Measurements from ENCODE around the gene PTPRT.
"Not testable (repeated sequence)": the region's sequence is repeated elsewhere in the genome, so short reads cannot be mapped to it uniquely, and the experiment has no call there.

Gene PTPRT

DNA sequence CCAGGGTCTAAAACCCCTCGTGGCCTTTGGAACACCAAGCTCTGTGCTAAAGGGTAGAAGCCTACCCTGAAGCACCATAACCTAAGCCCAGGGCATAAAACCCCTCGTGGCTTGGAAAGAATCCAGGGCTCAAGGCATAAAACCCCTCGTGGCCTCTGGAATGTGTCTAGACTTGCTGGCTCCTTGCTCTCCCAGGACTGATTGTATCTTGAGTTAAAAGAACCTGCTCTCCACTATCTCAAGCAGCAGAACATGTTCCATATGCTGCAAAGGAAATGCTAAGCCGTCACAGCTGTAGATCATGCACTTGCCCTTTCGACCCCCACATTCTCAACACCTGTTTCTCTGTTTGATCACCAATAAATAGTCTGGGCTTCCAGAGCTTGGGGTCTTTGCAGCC, 288.9 kb downstream of the PTPRT start:
- not testable (repeated sequence) for FAIRE-seq

DNA sequence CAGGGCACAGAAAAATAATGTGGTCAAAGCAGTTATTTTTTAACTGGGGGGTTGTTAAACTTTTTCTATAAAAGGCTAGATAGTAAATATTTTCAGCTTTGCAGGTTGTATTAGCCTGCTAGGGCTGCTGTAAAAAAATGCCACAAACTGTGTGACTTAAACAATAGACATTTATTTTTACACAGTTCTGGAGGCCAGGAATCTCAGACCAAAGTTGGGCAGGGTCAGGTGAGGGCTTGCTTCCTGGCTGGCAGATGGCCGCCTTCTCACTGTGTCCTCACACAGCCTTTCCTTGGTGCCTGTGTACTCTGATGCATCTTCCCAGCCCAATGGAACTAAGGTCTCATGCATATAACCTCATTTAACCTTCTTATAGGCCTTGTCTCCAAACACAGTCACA, 294.7 kb downstream of the PTPRT start:
- no peak for FAIRE-seq

DNA sequence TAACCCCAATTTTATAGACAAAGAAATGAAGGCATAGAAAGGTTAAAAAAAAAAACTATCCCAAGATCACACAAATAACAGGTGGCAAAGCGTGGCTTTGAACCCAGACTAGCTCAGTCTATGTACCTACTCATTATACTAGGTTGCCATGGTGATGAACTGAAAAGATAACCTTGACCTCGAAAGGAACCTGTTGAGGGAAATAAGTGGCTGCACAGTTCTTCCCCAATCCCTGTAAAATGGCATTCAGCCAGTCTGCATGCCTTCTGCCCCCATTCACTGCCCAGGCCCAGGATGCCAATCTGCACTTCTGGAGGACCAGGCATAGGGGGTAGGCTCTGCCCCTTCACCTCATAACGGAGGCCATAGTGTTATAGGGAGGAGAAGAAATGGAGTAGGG, 295.2 kb downstream of the PTPRT start:
- FAIRE-seq, result no peak

DNA sequence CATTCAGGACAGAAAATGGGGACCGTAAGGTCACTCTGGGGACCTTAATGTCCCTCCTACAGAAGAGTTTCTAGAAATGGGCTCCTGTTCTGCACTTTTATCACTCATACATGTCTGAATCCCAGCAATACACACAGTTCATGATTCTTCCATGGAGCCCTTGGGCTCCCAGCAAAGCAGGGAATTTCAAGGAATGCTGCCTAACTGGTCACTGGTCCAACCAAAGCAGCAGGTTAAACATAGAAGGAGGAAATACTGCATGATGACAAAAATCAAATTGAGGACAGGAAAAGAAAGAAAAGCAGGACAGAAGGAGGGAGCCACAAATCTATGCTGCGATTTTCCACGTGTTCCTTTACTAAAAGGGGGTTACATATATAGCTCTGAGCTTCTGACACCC, 300.2 kb downstream of the PTPRT start:
- no peak for FAIRE-seq

DNA sequence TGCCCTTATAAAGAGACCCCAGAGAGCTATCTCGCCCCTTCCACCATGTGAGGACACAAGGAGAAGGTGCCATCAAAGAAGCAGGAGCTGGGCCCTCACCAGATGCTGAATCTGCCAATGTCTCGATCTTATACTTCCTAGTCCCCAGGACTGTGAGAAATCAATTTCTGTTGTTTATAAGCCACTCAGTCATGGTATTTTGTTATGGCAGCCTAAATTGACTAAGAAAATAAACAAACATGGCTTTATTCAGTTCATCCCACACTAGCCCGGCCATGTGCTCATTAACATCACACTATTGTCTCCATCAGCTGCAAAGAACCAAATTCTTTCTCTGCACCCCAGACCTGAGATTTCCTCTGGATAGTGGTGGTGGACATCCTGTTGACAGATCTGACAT, 302.4 kb downstream of the PTPRT start:
- FAIRE-seq, result no peak

DNA sequence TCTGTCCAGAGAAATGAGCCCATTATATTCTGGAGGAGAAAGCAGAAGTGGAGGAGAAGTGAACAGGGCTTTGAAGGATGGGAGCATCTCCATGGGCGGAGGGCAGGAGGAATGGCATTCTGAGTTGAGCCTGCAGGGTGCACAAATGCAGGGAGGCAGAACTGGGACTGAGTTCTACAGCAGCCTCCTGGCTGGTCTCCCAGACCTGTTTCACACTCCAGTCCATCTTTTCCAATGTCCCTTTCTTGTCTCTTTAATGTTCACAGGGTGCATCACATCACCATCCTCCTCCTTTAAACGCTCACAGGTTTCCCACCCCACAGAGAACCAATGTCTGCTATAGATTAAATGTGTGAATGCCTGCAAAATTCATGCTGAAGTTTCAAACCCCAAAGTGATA, 302.9 kb downstream of the PTPRT start:
- FAIRE-seq, result no peak

DNA sequence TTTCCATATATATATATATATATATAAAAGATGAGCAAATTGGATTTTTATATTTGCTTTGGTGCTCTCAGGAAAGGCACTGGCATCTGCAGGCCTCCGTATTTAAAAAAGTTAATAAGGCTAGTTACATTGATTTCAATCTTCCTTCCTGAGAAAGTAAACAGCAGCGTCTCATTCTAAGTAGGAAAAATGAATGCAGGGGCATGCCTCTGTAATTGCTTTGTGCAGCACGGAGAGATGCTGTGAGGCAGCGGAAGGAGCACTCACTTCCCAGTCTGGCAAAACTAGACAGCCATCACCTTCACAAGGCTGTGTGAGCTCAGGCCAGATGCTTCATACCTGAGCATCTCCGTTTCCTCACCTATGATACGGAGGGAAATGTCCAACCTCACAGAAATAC, 303.7 kb downstream of the PTPRT start:
- FAIRE-seq, result no peak

DNA sequence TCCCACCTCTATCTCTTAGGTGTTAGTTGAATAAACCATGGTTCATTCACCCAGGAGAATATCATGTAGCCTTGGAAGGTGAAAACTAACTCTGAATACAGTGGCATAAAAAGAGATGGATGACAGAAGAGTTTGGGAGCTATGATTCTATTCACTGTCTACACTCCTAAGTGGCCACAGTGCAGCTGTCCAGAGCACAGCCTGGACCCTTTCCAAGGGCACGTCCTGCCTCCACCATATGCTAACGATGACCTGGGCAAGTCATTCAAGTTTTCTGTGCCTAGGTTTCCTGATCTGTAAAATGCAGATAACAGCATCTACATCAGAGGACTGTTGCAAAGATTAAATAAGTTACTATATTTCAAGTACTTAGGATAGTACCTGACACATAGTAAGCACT, 314.1 kb downstream of the PTPRT start:
- FAIRE-seq, result no peak

DNA sequence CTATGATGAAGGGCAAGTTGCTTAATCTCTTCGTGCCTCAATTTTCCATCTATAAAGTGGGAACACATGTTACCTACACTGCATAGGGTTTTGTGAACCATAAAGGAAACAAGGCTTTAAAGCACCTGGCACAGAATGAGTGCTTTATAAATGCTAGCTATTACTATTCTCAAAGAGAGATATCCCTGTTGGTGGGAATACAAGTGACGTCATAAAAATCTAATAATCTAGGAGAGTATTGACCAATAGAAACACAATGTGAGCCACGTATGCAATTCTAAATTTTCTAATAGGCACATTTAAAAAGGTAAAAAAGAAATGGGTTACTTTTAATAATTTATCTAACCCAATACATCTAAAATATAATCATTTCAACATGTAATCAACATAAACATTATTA, 316.4 kb downstream of the PTPRT start:
- no peak for FAIRE-seq

DNA sequence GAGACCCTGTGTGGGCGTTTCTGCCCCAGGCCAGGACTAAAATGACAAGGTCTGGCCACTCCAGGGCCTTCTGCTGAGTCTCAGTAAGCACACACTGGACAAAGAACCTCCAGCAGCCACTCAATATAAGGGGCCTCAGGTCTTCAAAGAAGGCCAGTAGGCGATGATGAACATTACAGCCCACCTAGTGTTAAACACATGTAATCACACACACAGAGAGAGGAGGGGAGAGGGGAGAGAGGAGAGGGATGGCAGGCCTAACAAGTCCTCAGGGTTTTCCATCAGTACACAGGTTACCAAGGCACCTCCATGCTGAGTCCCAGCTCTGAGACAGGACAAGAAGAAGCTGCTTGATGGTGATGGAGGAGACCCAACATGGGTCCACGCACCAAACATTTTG, 325.6 kb downstream of the PTPRT start:
- no peak for FAIRE-seq

DNA sequence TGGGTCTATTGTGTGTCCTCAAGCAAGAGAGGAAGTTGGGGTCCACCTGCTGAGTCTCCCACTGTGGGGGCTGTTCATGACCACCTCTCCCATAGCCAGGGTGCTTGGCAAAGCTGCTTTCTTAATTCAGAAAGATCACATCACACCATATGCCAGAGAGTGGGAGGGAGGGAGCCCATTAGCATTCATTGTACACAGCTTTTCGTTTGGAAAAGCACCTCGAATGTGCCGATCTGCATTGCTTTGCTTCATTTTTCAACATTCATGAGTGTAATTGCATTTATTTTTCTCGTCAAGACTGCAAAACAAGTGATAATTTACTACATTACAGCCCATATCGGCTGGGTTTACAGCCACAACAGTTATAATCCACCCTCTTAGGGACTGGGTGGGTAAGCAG, 327.3 kb downstream of the PTPRT start:
- FAIRE-seq, result no peak

DNA sequence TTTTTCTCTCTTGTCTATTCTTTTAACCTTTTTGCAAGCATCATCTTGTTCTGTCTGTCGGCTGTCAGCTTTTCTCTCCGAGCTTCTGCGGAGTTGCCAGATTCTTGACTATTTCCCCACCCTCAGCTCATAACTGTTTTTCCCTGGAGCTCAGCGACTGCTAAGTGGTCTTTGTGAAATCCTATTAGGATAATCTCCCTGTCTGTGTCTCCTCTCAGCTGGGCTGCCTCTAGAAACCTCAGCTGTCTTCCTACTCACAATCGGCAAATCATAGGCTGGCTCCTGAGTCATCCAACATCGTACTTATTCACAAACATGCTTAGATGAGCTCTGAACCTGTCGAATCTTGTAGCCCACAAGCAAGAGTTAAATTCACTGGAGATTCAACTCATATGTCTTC, 332.3 kb downstream of the PTPRT start:
- FAIRE-seq, result no peak

DNA sequence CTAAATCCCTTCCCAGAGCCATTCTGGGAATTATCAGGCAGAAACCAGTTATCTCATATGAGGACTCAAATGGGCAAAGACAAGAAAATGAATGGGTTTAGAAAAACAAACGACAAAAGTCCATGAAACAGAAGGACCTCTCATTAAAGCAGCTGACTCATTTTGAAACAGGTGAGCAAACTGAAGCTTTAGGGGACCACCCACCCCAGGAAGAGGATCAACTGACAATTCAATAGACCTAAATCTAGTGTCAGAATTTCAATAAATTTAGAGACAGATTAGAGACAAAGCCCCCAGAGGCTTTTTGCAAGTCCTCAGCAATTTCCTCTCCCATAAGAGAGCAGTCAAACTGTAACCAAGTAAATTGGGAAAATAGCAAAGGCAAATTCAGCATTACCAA, 333.8 kb downstream of the PTPRT start:
- no peak for FAIRE-seq

DNA sequence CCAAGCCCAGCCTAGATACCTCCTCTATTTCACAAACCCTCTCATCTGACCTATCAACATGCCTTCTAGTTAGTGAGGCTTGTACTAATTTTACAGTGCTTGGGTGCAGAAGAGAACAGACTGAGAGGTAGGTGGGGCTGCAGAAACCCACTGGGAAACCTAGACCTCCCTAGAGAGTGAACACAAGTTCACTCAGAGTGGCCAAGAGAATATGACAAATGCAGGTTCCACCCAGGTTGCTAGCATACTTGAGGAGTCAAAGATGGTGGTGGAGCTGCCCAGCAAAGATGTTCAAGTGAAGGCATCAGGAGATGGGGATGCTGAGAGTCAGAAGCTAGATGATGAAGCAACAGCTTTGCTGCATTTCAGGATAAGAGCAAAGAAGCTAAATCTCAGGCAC, 337.0 kb downstream of the PTPRT start:
- FAIRE-seq, result no peak

DNA sequence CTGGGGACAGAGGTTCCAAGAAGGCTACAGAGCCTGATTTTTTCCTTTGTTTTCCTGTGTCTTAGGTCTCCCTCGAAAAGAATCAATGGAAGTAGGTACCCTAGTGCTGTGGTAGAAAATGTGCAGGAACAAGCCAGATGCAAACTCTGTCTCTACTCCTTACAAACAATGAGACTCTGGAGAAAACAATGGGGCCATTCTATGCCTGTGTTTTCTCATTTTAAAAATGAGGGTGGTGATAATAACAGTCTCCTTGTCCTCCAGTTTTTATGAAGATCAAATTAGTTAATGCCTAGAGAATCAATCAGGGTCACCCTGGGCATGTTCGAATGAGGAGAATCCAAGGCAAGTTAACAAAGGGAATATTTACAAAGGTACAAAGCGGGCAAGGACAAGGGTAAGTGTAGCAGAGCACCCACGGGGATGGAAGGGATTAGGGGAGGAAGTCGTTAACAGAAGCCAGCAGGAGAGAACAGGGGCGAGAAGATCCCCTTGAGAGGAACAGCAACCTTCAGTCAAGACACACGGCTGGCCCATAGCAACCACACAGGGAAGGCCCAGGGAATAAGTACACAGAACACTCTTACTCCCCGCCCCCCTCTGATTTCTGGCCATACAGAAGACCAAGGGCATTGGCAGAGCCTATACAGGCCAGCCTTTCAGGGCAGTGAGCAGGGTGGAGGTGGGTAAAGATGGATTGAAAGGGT, 342.8 kb downstream of the PTPRT start:
- no peak for FAIRE-seq

DNA sequence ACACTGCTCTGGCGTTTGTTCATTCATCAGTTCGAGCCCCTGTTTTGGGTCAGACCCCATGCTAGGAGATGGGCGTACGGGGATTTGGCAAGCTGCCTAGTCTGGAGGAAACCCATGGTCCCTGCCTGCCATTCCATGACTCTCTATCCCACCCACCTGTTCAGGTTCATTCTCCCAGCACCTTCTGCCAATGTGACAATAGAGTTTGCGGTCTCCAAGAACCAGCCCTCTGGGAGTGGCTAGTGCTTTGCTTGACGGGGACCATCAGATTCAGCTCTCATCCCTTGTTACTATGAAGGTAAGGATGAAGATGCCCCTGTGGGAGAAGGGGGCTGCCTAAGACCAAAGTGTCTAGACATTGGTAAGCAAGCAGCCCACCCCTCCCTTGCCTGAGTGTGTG, 345.0 kb downstream of the PTPRT start:
- FAIRE-seq, result no peak

DNA sequence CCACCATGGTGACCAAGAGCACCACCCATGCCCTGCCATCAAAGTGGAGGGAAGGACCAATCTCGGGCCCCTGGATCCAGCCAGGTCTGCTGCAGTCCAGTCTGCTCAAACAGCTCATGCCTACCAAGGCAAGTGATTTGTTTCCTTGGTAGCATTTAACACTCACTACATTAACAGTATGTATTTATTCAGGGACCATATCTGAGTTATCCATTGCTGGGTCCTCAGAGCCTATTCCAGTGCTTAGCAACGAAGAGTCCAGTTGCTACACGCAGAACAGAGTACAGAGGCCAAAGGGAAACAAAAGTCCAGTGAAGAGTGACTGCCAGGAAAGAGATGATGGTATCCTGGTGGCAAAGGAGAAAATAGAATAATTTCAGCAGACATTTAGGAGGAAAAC, 352.2 kb downstream of the PTPRT start:
- FAIRE-seq, result no peak

DNA sequence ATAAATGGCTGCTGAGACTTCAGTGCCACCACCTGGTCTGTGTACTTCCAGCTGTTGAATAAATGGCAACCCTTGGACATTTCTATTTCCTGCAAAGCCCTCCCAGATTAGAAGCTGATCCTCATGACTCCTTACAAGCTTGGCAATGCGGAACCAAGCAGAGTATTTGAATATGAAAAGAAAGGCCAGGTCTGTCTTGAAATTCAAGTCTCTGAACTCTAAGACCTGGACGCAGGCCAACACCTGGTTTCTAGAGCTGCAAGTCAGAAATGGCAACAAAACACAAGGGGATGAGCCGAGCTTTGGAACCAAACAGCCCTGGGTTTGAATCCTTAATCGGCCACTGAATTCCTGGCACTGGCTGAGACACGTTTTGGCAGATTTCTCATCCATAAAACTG, 353.4 kb downstream of the PTPRT start:
- FAIRE-seq, result no peak

DNA sequence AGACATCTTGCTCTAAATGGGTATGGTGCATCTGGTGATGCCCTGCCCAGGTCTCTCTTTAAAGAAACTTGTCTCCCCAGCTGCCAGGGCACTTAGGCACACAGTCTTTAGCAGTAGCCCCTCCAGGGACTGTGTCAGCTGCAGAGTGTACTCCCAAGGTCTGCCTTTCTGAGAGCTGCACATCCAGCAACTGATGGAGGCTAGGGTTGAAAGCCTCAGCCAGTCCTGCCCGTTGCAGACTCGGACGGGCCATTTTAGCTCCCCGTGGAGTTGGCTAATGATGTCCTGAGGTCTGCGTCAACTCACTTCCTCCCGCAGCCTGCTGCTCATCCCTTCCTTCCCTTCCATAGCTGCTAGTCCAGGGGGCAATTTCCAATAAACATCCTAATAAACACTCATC, 381.8 kb downstream of the PTPRT start:
- no peak for FAIRE-seq

DNA sequence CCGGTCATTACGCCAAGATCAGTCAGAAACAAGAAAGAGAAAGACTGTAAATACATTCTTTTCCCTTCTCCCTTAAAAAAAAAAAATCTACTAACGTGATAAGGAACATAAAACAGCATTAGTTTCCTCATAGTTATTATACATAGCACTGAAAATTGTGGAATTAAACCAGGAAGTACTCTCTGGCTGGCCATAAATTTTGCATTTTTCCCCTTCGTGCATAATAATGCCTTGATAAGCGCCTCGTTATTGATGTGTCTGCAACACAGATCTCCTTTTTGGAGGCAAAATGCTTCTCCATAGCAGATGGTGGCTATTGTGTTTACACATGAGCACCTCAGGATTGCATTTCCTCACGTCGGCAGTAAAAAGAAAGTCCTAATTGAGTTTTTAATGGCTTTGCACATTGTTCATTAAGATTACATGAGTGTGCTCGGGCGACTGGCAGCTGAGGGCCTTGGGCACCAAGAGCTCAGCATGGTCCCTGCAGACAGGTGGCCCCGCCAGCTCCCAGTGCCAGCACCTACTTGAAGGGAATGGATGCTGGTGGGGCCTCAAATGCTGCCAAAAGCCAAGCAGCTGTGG, 394.5 kb downstream of the PTPRT start:
- no peak for FAIRE-seq

DNA sequence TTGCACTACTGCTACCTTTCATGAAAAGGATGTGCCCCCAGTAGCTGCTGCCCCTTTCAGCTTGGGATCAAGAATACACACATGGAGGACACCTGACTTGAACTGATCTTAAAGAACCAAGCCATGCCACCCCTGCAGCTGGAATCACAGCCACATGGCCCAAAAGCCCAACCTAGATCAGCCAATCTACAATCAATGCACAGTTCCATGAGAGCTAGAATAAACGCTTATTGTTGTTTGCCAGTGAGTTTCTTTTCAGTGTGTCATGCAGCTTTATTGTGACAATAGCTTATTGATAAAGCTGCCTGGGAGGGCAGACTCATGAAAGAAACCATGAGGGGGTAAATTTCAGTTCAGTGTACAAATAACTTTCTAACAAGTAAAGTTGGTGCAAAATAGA, 397.7 kb downstream of the PTPRT start:
- no peak for FAIRE-seq

DNA sequence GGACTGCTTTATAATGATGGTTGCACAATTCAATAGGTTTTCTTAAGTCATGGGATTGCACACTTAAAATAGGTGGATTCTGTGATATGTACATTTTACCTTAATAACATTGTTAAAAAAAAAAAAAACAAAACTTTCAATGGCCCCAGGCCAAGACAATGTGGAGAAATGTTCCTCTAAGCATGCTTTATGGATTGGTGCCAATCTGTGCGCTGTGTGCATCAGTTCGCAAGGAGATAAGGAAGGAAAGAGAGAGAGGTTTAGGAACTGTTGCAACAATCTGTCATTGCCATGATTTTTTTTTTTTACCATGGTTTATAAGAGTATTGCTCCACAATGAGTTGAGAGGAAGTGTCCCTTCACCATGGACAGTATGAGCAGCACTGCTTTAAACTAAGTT, 399.6 kb downstream of the PTPRT start:
- FAIRE-seq, result no peak

DNA sequence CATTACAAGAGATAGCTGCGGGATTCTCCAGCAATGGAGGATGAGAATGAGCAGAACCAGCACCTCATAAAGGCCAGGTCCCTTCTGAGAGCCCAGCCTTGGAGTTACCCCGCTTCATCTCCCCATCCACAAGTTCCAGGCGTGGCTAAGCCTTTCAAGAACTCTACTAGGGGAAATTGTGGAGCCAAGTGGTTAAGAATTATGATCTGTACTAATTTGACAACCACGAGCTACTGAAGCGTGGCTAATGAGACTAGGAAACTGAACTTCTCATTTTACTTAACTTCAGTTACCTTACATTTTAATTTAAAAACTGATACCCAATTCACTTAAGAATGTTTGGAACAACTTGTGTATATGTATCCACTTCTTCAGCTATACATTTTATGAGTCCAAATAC, 401.0 kb downstream of the PTPRT start:
- FAIRE-seq, result no peak

DNA sequence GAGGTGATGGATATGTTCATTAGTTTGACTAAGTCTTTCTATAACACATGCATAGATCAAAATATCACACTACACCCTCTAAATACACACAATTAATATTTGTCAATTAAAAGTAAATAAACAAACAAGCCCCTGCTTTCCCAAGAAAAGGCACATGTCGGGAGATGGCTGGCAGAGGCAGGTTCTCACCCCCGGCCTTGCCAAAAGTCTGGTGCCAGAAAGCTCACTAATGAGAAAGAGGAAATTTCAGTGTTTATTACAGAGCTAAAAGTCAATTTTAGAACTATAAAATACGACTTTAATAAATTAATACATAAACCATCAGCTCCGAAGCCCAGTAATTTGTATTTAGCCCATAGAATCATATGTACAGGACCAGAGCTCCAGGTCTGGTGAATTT, 404.7 kb downstream of the PTPRT start:
- FAIRE-seq, result no peak

DNA sequence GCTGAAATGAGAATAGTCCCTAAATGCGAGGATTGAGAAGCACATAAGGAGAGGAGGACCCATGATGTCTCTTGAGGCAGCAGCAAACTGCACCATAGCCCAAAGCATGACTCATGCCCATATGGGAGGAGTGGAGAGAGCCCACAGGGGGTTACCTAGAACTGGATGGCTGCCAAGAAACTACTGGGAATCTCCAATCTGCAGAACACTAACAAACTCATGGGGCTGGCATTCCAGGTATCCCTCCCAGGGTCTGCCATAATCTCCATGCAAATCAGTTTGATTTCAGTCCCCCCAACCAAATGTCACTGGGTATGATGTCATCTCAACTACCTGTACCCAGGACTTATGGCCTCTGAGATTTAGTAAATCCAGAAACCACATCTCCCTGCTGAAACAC, 410.5 kb downstream of the PTPRT start:
- FAIRE-seq, result no peak

All from TTC549 (cell line).